GM19324 (cell line): ENCODE data around the gene DPH2.

Experiments
- ATAC-seq: cut with Tn5 transposase; IDR thresholded peaks from one replicate; pipeline ENCODE4 v1.9.1; 2021; ENCODE audit warnings: mild to moderate bottlenecking, moderate library complexity; ENCODE audit not compliant: unreplicated experiment, low FRiP score

DPH2 gene, protein sequence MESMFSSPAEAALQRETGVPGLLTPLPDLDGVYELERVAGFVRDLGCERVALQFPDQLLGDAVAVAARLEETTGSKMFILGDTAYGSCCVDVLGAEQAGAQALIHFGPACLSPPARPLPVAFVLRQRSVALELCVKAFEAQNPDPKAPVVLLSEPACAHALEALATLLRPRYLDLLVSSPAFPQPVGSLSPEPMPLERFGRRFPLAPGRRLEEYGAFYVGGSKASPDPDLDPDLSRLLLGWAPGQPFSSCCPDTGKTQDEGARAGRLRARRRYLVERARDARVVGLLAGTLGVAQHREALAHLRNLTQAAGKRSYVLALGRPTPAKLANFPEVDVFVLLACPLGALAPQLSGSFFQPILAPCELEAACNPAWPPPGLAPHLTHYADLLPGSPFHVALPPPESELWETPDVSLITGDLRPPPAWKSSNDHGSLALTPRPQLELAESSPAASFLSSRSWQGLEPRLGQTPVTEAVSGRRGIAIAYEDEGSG

GRCh38 chr1:43969746-43970466 lies at the start of gene DPH2:
Gene DPH2, plus strand, starts transcription at chr1:43970010. Its CDS starts 166 bp downstream, at chr1:43970176.
- peak; percentile 71 for ATAC-seq

DNA sequence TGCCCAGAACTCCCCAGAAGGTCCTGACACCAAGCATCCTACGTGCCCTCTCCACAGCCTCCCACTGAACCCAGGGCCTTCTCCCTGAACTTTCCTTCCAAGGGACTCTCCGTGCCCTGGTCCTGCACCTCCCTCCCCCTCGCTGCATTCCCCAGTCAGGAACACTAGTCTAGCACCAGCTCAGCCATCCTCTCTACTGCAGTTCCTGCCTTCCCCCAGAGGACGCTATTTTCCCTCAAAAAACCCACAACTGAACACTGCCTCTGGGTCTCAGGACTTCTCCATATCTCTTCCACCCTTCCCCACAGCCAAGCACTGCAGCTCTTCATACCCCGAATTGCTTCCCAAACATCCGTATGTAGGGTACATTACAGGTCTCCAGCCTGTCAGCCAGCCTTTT lies 48.8 kb upstream of the DPH2 start:
- no peak for ATAC-seq

GRCh38 chr1:43924516-43924915 lies 45.3 kb upstream of the DPH2 start:
- ATAC-seq: no peak

- no peak for ATAC-seq
These were observed 44.0 kb upstream of the DPH2 start for GRCh38 chr1:43925846-43926245.

DNA sequence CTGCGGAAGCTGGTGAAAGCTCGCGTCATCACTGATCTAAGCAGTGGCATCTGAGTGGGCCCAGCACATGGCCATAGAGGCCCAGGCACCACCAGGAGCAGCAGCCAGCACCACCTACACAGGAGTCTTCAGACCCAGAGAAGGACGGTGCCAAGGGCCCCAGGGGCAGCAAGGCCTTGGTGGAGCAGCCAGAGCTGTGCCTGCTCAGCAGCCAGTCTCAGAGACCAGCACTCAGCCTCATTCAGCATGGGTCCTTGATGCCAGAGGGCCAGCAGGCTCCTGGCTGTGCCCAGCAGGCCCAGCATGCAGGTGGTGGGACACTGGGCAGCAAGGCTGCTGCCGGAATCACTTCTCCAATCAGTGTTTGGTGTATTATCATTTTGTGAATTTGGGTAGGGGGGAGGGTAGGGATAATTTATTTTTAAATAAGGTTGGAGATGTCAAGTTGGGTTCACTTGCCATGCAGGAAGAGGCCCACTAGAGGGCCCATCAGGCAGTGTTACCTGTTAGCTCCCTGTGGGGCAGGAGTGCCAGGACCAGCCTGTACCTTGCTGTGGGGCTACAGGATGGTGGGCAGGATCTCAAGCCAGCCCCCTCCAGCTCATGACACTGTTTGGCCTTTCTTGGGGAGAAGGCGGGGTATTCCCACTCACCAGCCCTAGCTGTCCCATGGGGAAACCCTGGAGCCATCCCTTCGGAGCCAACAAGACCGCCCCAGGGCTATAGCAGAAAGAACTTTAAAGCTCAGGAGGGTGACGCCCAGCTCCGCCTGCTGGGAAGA lies 39.5 kb upstream of the DPH2 start:
- ATAC-seq: no peak

GRCh38 chr1:43930949-43931275 lies 38.9 kb upstream of the DPH2 start:
- ATAC-seq: no peak

- ATAC-seq: no peak
These were observed 37.8 kb upstream of the DPH2 start for GRCh38 chr1:43931711-43932660.

GRCh38 chr1:43932786-43933385 lies 36.9 kb upstream of the DPH2 start:
- no peak for ATAC-seq

DNA sequence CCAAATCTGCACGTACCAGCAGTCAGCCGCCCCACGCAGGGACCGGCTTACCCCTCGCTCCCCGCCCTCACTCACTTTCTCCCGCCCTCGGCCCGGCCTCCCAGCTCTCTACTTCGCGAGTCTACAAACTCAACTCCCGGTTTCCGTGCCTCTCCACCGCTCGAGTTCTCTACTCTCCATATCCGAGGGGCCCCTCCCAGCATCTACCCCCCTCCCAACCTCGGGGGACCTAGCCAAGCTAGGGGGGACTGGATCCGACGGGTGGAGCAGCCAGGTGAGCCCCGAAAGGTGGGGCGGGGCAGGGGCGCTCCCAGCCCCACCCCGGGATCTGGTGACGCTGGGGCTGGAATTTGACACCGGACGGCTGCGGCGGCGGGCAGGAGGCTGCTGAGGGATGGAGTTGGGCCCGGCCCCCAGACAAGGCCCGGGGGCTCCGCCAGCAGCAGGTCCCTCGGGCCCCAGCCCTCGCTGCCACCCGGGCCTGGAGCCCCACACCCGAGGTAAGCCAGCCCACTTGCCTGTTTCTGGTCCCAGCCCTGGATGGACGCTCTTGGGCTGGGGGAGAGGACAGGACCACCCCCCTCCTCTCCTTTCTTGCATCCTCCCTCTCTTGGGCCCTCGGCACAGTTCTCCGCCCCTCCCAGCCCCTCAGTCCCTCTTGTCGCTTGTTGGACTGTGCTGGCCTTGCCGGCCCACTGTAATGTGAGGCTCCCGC lies 36.3 kb upstream of the DPH2 start, which contains the start of gene ARTN:
TSS of gene ARTN (plus strand) at position 416 of the 715 bp plus-strand sequence. CDS start 1,856 bp downstream, outside the sequence.
- ATAC-seq: no peak

GRCh38 chr1:43934101-43934985 lies 35.5 kb upstream of the DPH2 start:
- no peak for ATAC-seq

DNA sequence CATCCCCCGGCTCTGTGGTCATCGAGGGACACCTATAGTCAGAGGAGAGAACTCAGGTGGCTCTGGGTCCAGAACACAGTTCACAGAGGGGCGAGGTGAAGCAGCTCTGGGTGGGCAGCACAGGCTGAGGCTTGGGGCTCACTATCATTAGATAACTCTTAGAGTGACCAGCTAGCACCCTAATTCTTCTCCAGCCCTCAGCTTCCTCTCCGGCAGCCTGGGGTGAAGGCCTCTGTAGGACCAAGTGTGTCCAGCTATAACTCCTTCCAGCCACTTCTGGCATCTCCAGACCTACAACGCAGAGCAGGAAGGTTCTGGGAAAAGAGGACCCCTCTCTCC lies 34.9 kb upstream of the DPH2 start:
- no peak for ATAC-seq

GRCh38 chr1:43935711-43936427 lies 33.9 kb upstream of the DPH2 start:
- no peak for ATAC-seq

DNA sequence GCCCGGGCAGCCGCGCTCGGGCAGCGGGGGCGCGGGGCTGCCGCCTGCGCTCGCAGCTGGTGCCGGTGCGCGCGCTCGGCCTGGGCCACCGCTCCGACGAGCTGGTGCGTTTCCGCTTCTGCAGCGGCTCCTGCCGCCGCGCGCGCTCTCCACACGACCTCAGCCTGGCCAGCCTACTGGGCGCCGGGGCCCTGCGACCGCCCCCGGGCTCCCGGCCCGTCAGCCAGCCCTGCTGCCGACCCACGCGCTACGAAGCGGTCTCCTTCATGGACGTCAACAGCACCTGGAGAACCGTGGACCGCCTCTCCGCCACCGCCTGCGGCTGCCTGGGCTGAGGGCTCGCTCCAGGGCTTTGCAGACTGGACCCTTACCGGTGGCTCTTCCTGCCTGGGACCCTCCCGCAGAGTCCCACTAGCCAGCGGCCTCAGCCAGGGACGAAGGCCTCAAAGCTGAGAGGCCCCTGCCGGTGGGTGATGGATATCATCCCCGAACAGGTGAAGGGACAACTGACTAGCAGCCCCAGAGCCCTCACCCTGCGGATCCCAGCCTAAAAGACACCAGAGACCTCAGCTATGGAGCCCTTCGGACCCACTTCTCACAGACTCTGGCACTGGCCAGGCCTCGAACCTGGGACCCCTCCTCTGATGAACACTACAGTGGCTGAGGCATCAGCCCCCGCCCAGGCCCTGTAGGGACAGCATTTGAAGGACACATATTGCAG lies 33.2 kb upstream of the DPH2 start:
- ATAC-seq: no peak

DNA sequence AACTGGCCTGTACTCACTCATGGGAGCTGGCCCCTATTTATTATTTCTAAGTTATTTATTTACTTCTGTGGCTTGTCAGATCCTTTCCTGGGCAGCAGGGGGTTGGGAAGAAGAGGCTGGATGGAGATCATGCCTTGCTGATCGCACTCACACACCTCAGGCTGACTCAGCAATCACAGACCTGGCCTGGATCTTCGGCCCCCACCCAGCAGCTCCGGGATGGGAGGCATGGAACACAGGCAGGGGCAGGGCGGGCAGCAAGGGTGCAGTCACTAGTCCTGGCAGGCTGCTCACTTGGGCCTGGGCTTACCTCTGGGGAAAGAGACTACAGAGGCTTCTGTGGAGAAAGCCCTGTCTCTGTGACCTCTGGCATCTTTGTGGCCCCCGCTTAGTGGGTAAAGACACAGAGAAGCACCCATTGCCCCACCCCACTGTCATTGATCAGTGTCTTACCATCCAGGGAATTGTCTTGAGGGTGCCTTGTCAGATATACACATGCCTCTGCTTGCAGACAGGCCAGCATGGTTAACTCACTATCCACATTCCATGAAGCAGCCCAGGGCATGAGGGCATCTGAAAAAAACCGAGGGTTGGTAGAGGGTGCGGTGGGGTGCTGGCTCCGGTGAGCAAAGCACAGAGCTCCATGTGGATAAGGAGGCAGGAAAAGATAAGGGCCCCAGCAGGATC lies 32.5 kb upstream of the DPH2 start:
- ATAC-seq: no peak

DNA sequence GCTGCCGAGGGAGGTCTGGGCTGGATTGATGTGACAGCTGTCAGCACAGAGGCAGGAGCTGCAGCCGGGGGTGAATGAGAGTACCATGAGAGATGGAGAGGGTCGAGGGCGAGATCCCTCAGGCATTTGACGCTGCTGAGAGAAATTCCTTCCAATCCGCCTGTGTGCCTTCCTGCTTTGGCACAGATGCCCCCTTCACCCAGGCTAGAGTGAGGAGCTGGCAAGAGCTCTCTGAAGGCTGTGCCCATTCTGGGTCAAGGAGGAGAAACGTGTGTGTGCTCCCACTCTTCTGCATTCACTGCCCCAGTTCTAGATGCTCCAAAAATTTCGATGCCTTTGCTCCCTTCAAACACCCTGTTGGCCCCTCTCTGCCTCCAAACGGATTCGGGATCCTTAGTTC lies 31.4 kb upstream of the DPH2 start:
- no peak for ATAC-seq

DNA sequence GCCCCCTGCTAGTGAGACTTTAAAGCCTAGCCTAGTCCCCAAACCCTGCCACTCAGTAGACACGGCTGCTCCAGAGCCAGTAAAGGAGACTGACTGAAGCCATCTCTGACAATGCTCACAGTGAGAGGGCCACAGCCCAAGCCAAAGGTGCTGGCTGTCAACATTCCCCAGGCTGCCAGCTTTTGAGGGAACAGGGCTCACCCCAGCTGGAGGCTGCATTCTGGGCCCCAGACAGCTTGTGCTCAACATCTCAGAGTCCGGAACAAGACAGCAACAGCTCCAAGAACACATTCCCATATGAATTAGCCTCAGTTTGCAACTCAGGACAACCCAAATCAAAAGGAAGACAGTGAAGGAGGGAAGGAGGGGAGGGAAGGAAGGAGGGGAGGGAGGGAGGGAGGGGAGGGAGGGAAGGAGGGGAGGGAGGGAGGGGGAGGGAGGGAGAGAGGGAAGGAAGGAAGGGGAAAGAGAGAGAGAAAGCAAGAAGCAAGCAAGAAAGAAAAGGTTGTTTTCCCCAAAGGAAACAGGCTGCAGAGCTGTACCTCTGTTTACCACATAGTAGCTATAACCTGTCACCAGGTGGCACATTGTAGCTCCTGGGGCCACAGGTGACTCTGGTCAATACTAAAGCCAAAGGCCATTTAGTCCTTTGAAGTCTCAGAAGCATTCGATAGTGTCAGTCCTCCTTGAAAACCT lies 30.8 kb upstream of the DPH2 start:
- ATAC-seq: no peak
